Psoas muscle (tissue), 8 donors: Measurements from ENCODE around the gene S1PR3. TPM values are rescaled to one million over a fixed set of nuclear protein-coding genes. Genes with fewer than 3 reads are reported as not detected.
A peak's percentile ranks its signal among the peaks of the same experiment; 100 is the strongest.

ENCODE experiments used
- ATAC-seq, 4 donors: fragments of 200-7000 bp; cut with Tn5 transposase; one replicate each; pipeline ENCODE4 v1.9.1; 2020; ENCODE audit warnings: moderate library complexity in 3 of 4, mild to moderate bottlenecking in 2 of 4
- DNase-seq, 2 donors: peaks; one replicate each; pipeline ENCODE4 v3.0.0-alpha.2; 2020
- H3K27ac ChIP-seq: fragments of 200-600 bp; one replicate; pipeline ENCODE4 v1.8.0; 2022
- H3K27me3 ChIP-seq, 3 donors: fragments of 200-600 bp in 1 of 3; one replicate each; pipeline versions ENCODE4 v1.6.1 to v1.8.0; 2013 to 2022; ENCODE audit warnings: low read length in 2 of 3, mild to moderate bottlenecking in 2 of 3, moderate library complexity in 1 of 3; ENCODE audit not compliant: insufficient read depth in 3 of 3
- H3K36me3 ChIP-seq, 2 donors: fragments of 200-600 bp in 1 of 2; one replicate each; pipeline versions ENCODE4 v1.6.1 to v1.8.0; 2013 to 2022; ENCODE audit warnings: low read depth in 1 of 2, mild to moderate bottlenecking in 1 of 2, moderate library complexity in 1 of 2; ENCODE audit not compliant: insufficient read depth in 1 of 2
- H3K4me1 ChIP-seq: fragments of 200-600 bp; one replicate; pipeline ENCODE4 v1.8.0; 2022
- H3K4me3 ChIP-seq: fragments of 200-600 bp; one replicate; pipeline ENCODE4 v1.8.0; 2022; ENCODE audit warnings: mild to moderate bottlenecking
- H3K9me3 ChIP-seq: fragments of 200-600 bp; one replicate; pipeline ENCODE4 v1.8.0; 2022
- WGBS, 3 donors: extraction: QIAGEN DNeasy Blood & Tissue Kit; methylation state at CpG; one replicate each; pipeline versions ENCODE4 v1.1.6 to v1.1.7; 2013; 5-methylcytosine and 5-hydroxymethylcytosine counted together
- intact Hi-C, 2 donors: fragments of 100-400 bp; cut with DNase I; formaldehyde crosslinking; loops; one replicate each; pipeline versions ENCODE4 v1.11.0 to v1.14.2; 2022
- polyA plus RNA-seq, 3 donors: library from polyadenylated mRNA; stranded (reverse); fragments of 200-250 nt; gene quantifications; one replicate each; pipeline ENCODE4 v1.2.3, GENCODE V29; 2013
- total RNA-seq, 4 donors: library from RNA; stranded (reverse); fragmentation: NEBNext Ultra II Directional in 2 of 4; extraction: Animal tissue kit (Norgen Biotek cat#: 25700) in 2 of 4; gene quantifications; one replicate each; pipeline versions ENCODE4 v1.2.1 to v1.2.4, GENCODE V29; 2021 to 2023
- TF ChIP-seq, protein P1 (sequence below): fragments of 200-600 bp; IDR thresholded peaks from one replicate; pipeline ENCODE4 v1.8.0; 2022; ENCODE audit warnings: antibody characterized with exemption
- donor health status: healthy with polysubstance abuse.
- donor health status: DM: no; HTN: no; CAD: no; lungs with moderate emphysema.
- donor health status: Bipolar disorder and iron deficiency.
- donor health status: healthy.
- donor health status: DM: yes; HTN: yes; CAD: no.
- donor health status: DM: no; HTN: no; CAD: no.
- donor health status: DM: no; HTN: no; CAD: no.
- donor health status: DM: yes; HTN: yes; CAD: no.

The S1PR3 gene
- total and polyA plus RNA-seq, 7 donors = 2.3 to 5.2 (median 4.7) TPM

DNA sequence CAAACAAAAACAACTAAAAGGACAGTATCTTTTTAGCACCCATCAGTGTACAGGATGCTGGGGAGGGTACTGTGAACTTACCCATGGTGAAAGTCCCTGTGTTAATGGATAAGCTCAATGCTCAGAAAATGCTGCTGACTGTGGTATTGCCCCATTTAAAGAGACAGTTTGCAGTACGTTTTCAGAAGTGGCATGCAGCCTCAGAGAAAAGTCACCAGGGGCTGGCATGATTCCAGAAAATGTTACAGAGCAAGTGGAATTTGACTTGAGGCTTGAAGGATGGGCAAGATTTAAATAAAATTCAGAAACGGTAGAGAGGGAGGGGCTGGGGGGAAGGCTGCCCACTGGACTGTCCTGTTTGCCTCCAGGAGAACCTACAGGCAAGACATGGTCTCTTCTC is 7.2 kb downstream of the S1PR3 start:
- TF ChIP-seq, protein P1, sequence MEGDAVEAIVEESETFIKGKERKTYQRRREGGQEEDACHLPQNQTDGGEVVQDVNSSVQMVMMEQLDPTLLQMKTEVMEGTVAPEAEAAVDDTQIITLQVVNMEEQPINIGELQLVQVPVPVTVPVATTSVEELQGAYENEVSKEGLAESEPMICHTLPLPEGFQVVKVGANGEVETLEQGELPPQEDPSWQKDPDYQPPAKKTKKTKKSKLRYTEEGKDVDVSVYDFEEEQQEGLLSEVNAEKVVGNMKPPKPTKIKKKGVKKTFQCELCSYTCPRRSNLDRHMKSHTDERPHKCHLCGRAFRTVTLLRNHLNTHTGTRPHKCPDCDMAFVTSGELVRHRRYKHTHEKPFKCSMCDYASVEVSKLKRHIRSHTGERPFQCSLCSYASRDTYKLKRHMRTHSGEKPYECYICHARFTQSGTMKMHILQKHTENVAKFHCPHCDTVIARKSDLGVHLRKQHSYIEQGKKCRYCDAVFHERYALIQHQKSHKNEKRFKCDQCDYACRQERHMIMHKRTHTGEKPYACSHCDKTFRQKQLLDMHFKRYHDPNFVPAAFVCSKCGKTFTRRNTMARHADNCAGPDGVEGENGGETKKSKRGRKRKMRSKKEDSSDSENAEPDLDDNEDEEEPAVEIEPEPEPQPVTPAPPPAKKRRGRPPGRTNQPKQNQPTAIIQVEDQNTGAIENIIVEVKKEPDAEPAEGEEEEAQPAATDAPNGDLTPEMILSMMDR = no peak
- Histone ChIP-seq H3K27me3 (peaks cover 0 to 29% (median 0%) of the 10 kb centered on the region in 3 donors), H3K4me1 (no peaks in the 10 kb centered on the region), H3K4me3 (no peak overlapping the region), H3K27ac (no peak overlapping the region), H3K36me3 (no peaks in the 10 kb centered on the region), H3K9me3 (no peaks in the 10 kb centered on the region)
- intact Hi-C loops = no loop called here
- DNase-seq (no peak), ATAC-seq (no peak)
- 8 to 15% (median 12%) methylated on average over 2 of the region's 2 CpGs for WGBS, 3 donors

DNA sequence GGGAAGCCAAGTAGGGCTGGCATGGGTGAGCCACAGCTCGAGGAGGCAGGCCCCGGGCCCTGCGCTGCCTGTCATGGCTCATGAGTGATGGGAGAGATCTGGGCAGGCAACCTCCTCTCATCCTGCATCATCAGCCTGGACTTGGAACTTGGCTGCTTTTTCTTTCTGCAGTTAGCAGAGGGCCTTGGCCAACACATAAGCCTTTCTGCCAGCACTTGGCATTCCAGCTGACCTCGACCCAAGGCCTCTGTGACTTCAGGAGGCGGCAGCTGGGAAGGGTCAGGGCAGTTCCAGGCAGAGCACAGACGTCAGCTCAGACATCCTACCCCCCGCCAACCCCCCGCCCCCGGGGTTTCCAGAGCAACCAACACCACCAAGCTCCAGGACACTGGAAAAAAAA is 7.6 kb downstream of the S1PR3 start:
- Histone ChIP-seq H3K27me3 (peaks cover 0 to 28% (median 0%) of the 10 kb centered on the region in 3 donors), H3K4me3 (no peak overlapping the region), H3K27ac (no peak overlapping the region), H3K9me3 (no peaks in the 10 kb centered on the region), H3K4me1 (no peaks in the 10 kb centered on the region), H3K36me3 (no peaks in the 10 kb centered on the region)
- intact Hi-C loops = no loop called here
- ATAC-seq (peak; percentile 60 to 79 (median 74)), DNase-seq (peak; percentile 72 to 79)
- WGBS, 3 donors = 14 to 21% (median 17%) methylated on average over 9 of the region's 9 CpGs
- TF ChIP-seq, protein P1 = no peak

DNA sequence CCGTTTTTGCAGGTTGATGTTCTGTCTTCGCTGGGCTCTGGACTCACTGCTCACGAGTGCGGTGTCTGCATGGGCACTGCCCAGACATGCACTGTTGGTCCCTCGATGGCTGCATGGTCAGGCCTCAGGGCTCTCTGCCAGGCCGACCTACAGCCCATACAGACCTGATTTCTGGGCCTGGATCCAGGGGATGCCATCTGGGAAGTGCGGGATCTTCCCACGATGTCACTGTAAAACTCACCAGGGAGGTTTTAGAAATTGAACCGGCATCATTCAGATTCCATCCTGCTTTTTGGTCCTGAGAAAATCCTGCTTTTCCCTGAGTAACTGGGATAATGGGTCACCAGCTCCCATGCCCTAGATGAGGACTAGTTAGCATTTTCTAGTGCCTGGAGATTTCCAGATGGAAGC is 9.1 kb downstream of the S1PR3 start:
- Histone ChIP-seq H3K27ac (no peak overlapping the region), H3K36me3 (no peaks in the 10 kb centered on the region), H3K9me3 (no peaks in the 10 kb centered on the region), H3K27me3 (peaks cover 0 to 16% (median 0%) of the 10 kb centered on the region in 3 donors), H3K4me1 (no peaks in the 10 kb centered on the region), H3K4me3 (no peak overlapping the region)
- 63 to 73% (median 66%) methylated on average over 9 of the region's 9 CpGs for WGBS, 3 donors
- ATAC-seq (no peak), DNase-seq (no peak)
- intact Hi-C loops = loop anchor here (2.0 to 5.0 kb wide), 3 partner anchors 408 to 1323 kb away; no protein-coding TSS in a partner anchor
- TF ChIP-seq, protein P1 = no peak

DNA sequence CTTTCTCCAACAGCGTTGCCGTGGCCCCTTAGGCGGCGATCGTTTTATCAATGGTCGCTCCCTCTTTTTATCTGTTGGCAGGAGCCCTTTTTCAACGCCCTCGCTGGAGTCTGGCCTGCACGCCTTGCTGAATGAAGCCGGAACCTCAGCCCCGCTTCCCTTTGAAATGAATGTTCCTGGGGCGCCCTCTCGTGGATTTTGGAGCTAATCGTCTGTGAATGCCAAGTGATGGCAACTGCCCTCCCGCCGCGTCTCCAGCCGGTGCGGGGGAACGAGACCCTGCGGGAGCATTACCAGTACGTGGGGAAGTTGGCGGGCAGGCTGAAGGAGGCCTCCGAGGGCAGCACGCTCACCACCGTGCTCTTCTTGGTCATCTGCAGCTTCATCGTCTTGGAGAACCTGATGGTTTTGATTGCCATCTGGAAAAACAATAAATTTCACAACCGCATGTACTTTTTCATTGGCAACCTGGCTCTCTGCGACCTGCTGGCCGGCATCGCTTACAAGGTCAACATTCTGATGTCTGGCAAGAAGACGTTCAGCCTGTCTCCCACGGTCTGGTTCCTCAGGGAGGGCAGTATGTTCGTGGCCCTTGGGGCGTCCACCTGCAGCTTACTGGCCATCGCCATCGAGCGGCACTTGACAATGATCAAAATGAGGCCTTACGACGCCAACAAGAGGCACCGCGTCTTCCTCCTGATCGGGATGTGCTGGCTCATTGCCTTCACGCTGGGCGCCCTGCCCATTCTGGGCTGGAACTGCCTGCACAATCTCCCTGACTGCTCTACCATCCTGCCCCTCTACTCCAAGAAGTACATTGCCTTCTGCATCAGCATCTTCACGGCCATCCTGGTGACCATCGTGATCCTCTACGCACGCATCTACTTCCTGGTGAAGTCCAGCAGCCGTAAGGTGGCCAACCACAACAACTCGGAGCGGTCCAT is 10.0 kb downstream of the S1PR3 start:
- peak; percentile 36 to 80 (median 64) for ATAC-seq
- Histone ChIP-seq H3K27me3 (peaks cover 0 to 16% (median 0%) of the 10 kb centered on the region in 3 donors), H3K9me3 (no peaks in the 10 kb centered on the region), H3K4me1 (no peaks in the 10 kb centered on the region), H3K4me3 (no peak overlapping the region), H3K27ac (no peak overlapping the region), H3K36me3 (no peaks in the 10 kb centered on the region)
- DNase-seq = peak; percentile 86 to 89
- intact Hi-C loops = loop anchor here (2.0 to 5.0 kb wide), 3 partner anchors 408 to 1324 kb away; no protein-coding TSS in a partner anchor
- TF ChIP-seq, protein P1 = peak; percentile 61
- 24 to 28% (median 26%) methylated on average over 52 of the region's 52 CpGs for WGBS, 3 donors
